Right lobe of liver (tissue), 6 donors: Measurements from ENCODE around the gene PPARA. TPM values are rescaled to one million over a fixed set of nuclear protein-coding genes. Genes with fewer than 3 reads are reported as not detected.
A peak's percentile ranks its signal among the peaks of the same experiment; 100 is the strongest.

Experiments used
- ATAC-seq, 4 donors: fragments of 200-7000 bp; cut with Tn5 transposase; one replicate each; pipeline ENCODE4 v1.9.1; 2020; ENCODE audit warnings: mild to moderate bottlenecking in 4 of 4, moderate library complexity in 4 of 4
- DNase-seq, 3 donors: peaks; one replicate each; pipeline ENCODE4 v3.0.0-alpha.2; 2020
- H3K27ac ChIP-seq, 3 donors: fragments of 200-600 bp; one replicate each; pipeline ENCODE4 v1.8.0; 2022
- H3K27me3 ChIP-seq, 2 donors: fragments of 200-600 bp; one replicate each; pipeline ENCODE4 v1.8.0; 2022
- H3K36me3 ChIP-seq, 4 donors: fragments of 200-600 bp; sonication (generic) in 1 of 4; one replicate each; pipeline versions ENCODE4 v1.5.1 to v1.8.0; 2017 to 2022; ENCODE audit warnings: control low read depth in 1 of 4
- H3K4me1 ChIP-seq, 4 donors: fragments of 200-600 bp; sonication (generic) in 1 of 4; one replicate each; pipeline versions ENCODE4 v1.5.1 to v1.8.0; 2017 to 2022; ENCODE audit warnings: control low read depth in 1 of 4
- H3K4me3 ChIP-seq, 3 donors: fragments of 200-600 bp; one replicate each; pipeline ENCODE4 v1.8.0; 2022
- H3K9me3 ChIP-seq, 4 donors: fragments of 200-600 bp; sonication (generic) in 1 of 4; one replicate each; pipeline versions ENCODE4 v1.5.1 to v1.8.0; 2017 to 2022; ENCODE audit warnings: control low read depth in 1 of 4
- CTCF ChIP-seq, 4 donors: fragments of 200-600 bp in 3 of 4; fragments of 450-650 bp in 1 of 4; IDR thresholded peaks; one replicate each; pipeline versions ENCODE4 v1.5.1 to v1.8.0; 2016 to 2022; ENCODE audit warnings: antibody characterized with exemption in 4 of 4, mild to moderate bottlenecking in 2 of 4
- POLR2A ChIP-seq: fragments of 450-650 bp; IDR thresholded peaks from one replicate; pipeline ENCODE4 v1.6.1; 2017; ENCODE audit warnings: antibody characterized with exemption, mild to moderate bottlenecking
- WGBS: methylation state at CpG from one replicate; pipeline ENCODE4 v1.1.6; 2018; ENCODE audit warnings: low coverage, low lambda C conversion rate; ENCODE audit not compliant: insufficient coverage; ENCODE audit errors: missing lambda C conversion rate; 5-methylcytosine and 5-hydroxymethylcytosine counted together
- intact Hi-C, 2 donors: fragments of 100-400 bp; cut with DNase I; formaldehyde crosslinking; loops; one replicate each; pipeline versions ENCODE4 v1.11.2 to v1.14.1; 2022
- total RNA-seq, 6 experiments: library from RNA; depleted of rRNA in 2 of 6; stranded (reverse); fragments of >200 nt in 2 of 6; fragmentation: NEBNext Ultra II Directional in 3 of 6; extraction: Animal tissue kit (Norgen Biotek cat#: 25700) in 3 of 6; gene quantifications; one replicate each; pipeline versions ENCODE4 v1.1.0 to v1.2.4, GENCODE V29; 2016 to 2023
- donor health status: DM: no; HTN: yes; CAD: no.
- donor health status: DM: no; HTN: no; CAD: no.
- donor health status: DM: no; HTN: no; CAD: no.
- donor health status: DM: no; HTN: yes; CAD: no.
- donor health status: DM: no; HTN: yes; CAD: no.

The PPARA gene
- total RNA-seq, 6 experiments from 2014 or later = 64.4 to 152 (median 95.1) TPM

- Histone ChIP-seq H3K27ac (peak overlapping the region in 1 of 3 donors; percentile 65), H3K4me1 (peaks cover 0 to 27% (median 4%) of the 10 kb centered on the region in 4 donors), H3K36me3 (peaks cover 0 to 48% (median 27%) of the 10 kb centered on the region in 4 donors), H3K27me3 (no peaks in the 10 kb centered on the region), H3K4me3 (no peak overlapping the region), H3K9me3 (no peaks in the 10 kb centered on the region)
- DNase-seq = no peak
- TF ChIP-seq POLR2A = no peak
- no peak for TF ChIP-seq CTCF (IDR thresholded peaks at IDR 0.05)
- ATAC-seq = peak in 1 of 4 donors; percentile 19
- intact Hi-C loops = no loop called here
- 80% methylated on average over 9 of the region's 10 CpGs for WGBS
Measured at GRCh38 chr22:46224898-46225290, 74.6 kb downstream of the PPARA start.

- Histone ChIP-seq H3K27ac (no peak overlapping the region), H3K4me3 (no peak overlapping the region), H3K9me3 (no peaks in the 10 kb centered on the region), H3K36me3 (peaks cover 0 to 41% (median 20%) of the 10 kb centered on the region in 4 donors), H3K4me1 (peaks cover 0 to 34% (median 5%) of the 10 kb centered on the region in 4 donors), H3K27me3 (no peaks in the 10 kb centered on the region)
- WGBS = 84% methylated on average over 5 of the region's 7 CpGs
- TF ChIP-seq POLR2A (no peak), CTCF (IDR thresholded peaks at IDR 0.05) (no peak)
- intact Hi-C loops = no loop called here
- ATAC-seq (peak in 2 of 4 donors; percentile 2 to 25), DNase-seq (no peak)
Measured at GRCh38 chr22:46225631-46226030, 75.3 kb downstream of the PPARA start.

GRCh38 chr22:46226577-46226976 is 76.3 kb downstream of the PPARA start:
- H3K27ac ChIP-seq = no peak overlapping the region
- H3K27me3 ChIP-seq = no peaks in the 10 kb centered on the region
- TF ChIP-seq CTCF (IDR thresholded peaks at IDR 0.05) (no peak), POLR2A (no peak)
- intact Hi-C loops = no loop called here
- WGBS = 83% methylated on average over 5 of the region's 7 CpGs
- no peak for DNase-seq
- no peak for ATAC-seq
- peaks cover 0 to 34% (median 17%) of the 10 kb centered on the region in 4 donors for H3K36me3 ChIP-seq
- H3K4me3 ChIP-seq = no peak overlapping the region
- no peaks in the 10 kb centered on the region for H3K9me3 ChIP-seq
- H3K4me1 ChIP-seq = peaks cover 0 to 35% (median 5%) of the 10 kb centered on the region in 4 donors

- H3K4me1 ChIP-seq = peaks cover 0 to 29% (median 5%) of the 10 kb centered on the region in 4 donors
- peaks cover 0 to 45% (median 17%) of the 10 kb centered on the region in 4 donors for H3K36me3 ChIP-seq
- no peak overlapping the region for H3K27ac ChIP-seq
- H3K9me3 ChIP-seq = no peaks in the 10 kb centered on the region
- no peak for ATAC-seq
- no peak overlapping the region for H3K4me3 ChIP-seq
- 67% methylated on average over 3 of the region's 8 CpGs for WGBS
- no peak for DNase-seq
- intact Hi-C loops = loop anchor here in 1 of 2 donors (10.0 kb wide), 1 partner anchor 55 kb away; no protein-coding TSS in a partner anchor
- no peaks in the 10 kb centered on the region for H3K27me3 ChIP-seq
- TF ChIP-seq CTCF (IDR thresholded peaks at IDR 0.05) (no peak), POLR2A (no peak)
Measured at GRCh38 chr22:46229701-46230100, 79.4 kb downstream of the PPARA start.
